Measurements from ENCODE around the gene SPATA9.
"Not testable (repeated sequence)": the region's sequence is repeated elsewhere in the genome, so short reads cannot be mapped to it uniquely, and the experiment has no call there.

The SPATA9 gene

DNA sequence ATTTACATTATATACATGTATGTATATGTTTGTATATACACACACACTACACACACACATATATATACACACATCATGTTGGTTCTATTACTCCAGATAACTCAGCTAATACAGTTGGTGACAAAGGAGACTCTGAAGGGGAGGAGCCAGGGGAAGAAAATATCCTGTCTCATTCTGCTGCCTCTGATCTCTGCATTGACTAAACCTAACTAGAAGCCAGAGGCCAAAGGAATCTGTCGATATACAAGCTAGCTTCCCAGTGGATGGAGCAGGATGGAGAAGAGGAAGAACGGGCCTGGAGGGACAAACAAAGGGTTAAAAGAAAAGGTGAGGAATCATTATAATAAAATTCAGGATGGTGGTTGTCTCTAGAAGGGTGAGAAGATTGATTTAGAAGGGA is 34.6 kb upstream of the SPATA9 start:
- no peak for DNase-seq (ENCODE audit: low read depth)

DNA sequence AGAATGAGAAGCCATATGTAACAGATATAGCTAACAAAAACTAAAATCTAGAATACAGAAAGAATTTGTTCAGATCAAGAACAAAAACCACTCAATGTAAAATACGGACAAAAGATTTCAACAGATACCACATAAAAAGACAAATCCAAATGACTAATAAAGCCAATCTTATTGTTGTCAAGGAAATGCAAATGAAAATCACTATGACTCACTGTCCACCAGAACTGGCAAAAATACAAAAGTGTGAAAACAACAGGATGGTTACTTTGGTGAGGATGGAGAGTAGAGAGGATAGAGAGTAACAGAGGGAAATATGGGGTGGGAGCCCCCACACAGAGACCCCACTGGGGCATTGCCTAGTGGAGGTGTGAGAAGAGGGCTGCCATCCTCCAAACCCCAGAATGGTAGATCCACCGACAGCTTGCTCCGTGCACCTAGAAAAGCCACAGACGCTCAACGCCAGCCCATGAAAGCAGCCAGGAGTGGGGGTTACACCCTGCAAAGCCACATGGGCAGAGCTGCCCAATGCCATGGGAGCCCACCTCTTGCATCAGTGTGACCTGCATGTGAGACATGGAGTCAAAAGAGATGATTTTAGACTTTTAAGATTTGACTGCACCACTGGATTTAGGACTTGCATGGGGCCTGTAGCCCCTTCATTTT is 33.1 kb upstream of the SPATA9 start:
- no peak for DNase-seq (ENCODE audit: low read depth)

DNA sequence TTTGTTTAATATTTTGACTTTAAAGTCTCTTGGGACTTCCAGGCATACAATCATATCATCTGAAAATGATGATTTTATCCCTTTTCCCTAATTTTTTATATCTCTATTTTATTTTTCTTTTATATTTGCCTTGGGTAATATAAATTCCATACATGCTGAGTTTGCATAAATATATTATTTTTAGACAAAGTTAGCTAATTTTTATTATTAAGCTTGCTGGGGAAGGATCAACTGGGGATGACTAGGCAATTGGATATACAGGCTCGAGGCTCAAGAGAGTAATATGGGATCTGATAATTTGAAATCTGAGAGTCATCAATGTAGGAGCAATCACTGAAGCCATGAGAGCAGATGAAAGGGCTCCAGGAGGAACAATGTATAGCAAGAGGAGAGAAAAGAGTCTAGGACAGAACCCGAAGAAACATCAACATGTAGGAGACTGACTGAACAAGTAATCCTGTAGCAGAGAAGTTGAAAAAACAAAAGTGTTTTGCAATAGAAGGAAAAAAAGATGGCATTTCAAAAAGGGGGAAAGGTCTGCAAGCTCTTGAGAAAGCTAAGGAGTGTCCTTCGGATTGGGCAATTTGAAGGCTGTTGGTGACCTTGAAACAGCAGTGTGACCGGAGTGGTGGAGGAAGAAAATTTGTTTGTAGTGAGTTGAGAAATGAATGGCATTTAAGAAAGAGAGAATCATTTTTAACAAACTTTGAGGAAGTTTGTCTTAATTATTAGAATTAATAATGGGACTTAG is 31.3 kb upstream of the SPATA9 start:
- no peak for DNase-seq (ENCODE audit: low read depth)

DNA sequence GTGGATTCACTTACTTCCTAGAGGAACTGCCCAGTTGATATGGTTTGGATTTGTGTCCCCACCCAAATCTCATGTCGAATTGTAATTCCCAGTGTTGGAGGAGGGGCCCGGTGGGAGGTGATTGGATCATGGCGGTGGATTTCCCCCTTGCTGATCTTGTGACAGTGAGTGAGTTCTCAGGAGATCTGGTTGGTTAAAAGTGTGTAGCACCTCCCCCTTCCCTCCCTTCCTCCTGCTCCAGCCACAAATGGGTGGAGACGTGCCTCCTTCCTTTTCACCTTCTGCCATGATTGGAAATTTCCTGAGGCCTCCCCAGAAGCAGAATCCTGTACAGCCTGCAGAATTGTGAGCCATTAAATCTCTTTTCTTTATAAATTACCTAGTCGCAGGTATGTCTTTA is 30.5 kb upstream of the SPATA9 start:
- not testable (repeated sequence) for DNase-seq (ENCODE audit: low read depth)

DNA sequence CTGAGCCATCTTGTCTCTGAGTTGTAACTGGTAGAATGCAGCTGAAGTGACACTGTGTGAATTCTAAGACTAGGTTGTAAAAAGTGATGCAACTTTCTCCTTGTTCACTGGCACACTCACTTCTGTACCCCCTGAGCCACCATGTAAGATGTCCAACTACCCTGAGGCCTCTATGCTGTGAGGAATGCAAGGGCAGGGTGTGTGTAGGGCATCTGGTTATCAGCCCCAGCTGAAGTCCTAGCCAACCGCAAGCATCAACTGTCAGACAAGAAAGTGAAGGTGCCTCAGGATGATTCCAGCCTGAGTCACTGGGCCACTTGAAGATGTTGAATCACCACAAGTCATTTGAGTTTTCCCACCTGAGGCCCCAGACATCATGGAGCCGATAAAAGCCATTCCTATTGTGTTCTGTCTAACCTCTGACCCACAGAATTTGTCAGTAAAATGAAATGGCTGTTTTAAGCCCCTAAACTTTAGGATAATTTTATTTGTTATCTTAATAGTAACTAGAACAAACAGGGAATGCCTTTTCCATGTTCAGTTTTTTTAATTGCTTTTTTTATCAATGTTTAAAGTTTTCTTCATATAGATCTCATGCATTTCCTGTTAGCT is 29.7 kb upstream of the SPATA9 start:
- no peak for DNase-seq (ENCODE audit: low read depth)

DNA sequence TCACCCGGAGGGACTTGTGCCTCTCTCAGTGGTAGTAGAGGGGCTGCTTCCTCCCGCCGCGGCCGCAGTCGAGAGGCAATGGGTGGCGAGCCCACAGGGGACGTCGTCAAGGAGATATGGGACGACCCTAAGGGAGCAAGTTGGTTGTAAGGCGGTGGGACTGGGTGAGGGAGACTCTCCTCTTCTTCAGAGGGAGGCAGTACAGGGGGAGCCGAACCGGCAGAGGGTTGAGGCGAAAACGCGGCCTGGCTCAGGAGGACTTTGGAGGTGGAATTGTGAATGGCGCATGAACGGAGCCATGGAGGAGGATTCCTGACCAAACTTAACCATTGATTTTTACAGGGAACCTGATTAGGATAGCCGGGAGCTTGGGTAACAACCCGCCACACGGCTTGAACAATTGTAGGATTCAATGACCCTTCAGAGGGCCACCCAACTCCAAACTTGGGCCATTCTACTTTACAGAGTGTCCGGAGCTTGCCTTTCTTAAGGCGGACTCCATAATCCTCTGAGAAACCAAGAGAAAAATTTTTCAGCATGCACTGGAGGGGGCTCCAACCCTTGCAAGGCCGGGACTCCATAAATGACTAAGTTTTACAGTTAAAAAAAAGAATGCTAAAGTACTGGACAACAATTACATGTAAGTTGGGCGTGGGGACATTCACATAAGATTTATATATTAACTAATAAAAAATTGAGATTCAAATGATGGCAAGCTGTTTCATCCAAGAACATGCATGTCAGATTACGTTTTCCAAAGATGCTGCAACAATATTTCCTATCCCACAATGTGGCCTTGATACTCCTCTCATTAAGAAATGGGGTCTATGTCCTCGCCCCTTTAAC is 28.9 kb upstream of the SPATA9 start:
- DNase-seq (ENCODE audit: low read depth) = no peak

DNA sequence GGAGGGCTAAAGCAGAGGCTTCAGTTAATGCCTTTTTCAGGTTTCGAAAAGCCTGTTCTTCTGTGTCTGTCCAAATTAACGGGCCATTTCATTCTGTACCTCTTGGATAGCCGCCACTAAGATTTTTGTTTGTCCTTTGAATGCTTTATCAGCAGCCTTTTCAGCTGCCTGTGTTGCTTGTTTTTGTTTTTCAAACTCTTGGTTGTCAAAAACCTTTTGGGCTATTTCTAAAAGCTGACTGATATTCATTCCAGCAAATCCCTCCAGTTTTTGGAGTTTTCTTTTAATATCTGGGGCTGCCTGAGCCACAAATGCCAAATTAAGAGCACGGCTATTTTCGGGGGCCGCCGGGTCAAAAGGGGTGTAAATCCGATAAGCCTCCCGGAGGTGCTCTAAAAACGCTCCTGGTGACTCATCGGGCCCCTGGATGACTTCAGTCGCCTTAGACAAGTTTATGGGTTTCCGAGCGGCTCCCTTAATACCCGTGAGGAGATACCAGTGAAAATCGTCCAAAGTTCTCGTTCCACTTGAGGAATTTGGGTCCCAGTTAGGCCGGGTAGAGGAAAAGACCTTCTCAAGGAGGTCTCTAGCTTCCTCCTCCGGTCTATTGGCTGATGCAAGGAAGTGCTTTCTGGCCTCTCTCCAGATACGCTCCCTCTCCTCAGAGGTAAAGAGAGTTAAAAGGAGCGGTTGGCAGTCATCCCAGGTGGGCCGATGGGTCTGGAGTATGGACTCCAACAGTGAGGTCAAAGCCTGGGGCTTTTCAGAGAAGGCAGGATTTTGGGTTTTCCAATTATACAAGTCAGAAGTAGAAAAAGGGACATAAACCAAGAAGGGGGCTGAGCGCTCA is 28.1 kb upstream of the SPATA9 start:
- not testable (repeated sequence) for DNase-seq (ENCODE audit: low read depth)

DNA sequence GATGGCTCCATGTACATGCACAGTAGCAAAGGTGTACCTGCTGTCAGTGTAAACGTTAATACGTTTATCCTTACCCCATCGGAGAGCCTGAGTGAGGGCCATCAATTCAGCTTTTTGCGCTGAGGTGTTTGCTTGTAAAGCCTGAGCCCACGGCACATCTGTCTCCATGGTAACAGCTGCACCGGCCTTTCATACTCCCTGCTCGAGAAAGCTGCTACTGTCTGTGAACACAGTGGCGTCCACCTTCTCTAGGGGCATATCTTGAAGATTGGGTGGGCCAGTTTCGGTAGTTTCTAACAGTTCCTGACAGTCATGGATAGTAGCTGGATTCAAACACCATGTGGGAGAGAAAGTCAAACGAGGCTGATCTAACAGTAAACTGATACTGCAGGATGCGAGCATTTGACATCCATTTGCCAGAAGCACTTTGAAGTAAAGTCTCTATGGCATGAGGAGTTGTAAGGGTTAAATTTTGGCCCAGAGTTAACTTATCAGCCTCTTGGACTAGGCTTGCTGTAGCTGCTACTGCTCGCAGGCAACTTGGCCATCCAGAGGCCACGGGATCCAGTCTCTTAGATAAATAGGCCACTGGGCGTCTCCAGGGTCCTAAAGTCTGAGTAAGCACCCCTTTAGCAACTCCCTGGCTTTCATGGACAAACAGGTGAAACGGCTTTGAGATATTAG is 27.3 kb upstream of the SPATA9 start:
- no peak for DNase-seq (ENCODE audit: low read depth)

DNA sequence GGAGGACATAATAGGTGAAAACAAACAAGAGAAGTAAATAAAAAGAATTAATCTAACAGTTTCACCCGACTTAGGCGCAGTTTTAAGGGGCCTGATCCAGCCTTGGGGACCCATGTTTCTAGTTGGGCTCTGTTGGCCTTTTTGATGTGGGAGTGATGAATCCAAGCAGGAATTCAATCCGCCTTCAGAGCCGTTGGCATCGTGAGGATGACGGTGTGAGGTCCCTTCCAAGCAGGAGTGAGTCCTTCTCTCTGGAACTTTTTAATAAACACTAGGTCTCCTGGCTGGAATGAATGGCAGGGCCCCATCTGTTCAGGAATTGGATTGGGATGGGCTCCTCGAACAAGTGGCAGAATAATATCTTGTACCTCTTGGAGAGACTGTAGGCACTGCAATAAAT is 26.1 kb upstream of the SPATA9 start:
- no peak for DNase-seq (ENCODE audit: low read depth)

DNA sequence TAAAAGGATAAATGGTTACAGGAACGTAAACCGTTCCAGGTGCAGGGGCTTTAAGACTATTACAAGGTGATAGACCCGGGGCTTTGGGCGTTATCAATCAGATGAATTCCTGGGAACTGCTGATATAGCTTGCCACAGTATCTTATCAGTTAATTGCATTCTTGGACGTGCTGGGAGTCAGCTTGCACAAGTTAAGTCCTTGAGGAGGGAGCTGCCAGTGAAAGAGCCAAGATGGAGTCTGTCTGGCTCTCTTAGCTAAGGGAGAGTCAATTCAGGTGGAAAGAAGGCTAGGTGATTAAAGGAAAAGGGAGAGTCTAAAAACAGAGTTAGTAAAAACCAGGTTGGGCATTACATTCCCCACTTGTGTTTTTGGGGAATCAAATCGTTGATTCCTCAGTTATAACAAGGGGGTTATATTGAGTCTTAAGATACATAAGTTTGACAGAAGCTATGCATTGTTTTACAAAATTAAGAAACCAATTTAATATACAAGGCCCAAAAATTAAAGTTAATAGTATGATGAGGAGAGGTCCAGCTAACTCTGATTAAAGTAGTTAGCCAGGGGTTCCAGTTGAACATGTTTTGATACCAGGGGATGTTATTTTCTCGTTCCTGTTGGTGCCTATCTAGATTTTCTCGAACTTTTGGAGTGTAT is 24.9 kb upstream of the SPATA9 start:
- not testable (repeated sequence) for DNase-seq (ENCODE audit: low read depth)

DNA sequence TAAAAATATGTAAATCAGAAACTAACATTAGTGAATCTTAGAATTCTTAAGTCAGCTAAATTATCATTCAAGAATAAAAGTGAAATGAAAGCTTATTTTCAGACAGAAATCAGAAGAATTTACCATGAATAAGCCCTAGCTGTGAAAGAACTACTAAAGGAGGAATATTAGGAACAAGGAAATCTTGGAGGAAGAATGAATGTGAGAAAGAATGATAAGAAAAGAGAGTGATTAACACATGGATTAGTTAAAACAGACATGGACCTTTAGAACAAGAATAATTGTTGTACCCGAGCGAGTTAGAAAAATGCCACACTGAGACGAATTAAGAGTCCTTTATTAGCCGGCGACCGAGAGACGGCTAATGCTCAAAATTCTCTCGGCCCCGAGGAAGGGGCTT is 24.3 kb upstream of the SPATA9 start:
- no peak for DNase-seq (ENCODE audit: low read depth)

DNA sequence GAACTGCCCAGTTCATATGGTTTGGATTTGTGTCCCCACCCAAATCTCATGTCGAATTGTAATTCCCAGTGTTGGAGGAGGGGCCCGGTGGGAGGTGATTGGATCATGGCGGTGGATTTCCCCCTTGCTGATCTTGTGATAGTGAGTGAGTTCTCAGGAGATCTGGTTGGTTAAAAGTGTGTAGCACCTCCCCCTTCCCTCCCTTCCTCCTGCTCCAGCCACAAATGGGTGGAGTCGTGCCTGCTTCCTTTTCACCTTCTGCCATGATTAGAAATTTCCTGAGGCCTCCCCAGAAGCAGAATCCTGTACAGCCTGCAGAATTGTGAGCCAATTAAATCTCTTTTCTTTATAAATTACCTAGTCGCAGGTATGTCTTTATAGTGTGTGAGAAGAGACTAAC is 23.4 kb upstream of the SPATA9 start:
- DNase-seq (ENCODE audit: low read depth) = not testable (repeated sequence)

DNA sequence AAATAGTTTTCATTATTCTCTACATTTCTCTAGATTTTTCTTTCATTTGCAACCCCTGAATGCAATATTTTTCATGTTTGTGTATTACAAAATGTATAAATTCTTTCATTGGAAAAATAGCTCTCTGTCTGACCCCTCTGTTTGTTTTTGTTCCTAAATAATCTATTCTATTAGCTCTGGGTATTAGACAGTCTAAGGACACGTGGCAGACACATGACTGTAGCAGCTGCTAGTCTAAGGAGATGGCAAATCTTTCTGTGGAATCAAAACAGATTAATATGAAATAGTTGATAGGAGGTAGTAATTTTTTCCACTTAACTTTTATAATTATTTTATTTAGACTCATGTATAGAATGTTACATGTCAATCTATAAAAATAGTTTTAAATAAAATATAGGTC is 21.4 kb upstream of the SPATA9 start:
- no peak for DNase-seq (ENCODE audit: low read depth)

DNA sequence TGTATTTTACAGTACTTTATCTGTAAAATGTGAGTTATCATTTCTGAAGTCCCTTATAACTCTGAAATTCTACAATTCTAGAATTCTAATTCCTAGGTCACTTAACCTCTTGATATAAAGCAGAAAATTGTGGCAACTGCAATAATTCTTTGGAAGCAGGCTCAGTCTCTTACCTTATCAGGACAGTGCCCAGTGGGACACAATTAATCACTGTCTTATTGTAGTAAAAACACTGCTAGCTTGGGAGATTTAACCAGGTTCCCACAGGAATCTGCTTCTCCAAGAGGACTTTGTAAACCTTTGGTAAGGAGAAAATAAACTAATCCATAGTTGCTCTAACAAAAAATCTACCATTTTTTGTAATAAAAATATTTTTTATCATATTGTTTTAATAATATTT is 18.3 kb upstream of the SPATA9 start:
- no peak for DNase-seq (ENCODE audit: low read depth)

DNA sequence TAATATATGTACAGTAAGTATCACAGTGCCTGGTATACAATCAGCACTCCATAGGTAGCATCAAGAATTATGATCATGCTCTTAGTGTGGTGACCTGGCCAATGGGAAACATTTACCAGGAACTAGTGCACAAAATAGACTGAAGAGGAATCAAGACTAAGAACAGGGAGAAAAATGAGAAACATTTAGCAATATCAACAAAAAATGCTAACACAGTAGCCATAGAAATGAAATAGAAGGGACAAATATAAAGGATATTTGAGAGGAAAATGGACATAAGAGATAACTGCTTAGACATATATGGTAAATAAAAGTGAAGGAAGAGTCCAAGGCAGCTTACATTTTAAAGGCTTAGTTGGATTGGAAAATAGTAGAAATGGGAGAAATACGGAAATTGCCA is 16.5 kb upstream of the SPATA9 start:
- DNase-seq (ENCODE audit: low read depth) = no peak

DNA sequence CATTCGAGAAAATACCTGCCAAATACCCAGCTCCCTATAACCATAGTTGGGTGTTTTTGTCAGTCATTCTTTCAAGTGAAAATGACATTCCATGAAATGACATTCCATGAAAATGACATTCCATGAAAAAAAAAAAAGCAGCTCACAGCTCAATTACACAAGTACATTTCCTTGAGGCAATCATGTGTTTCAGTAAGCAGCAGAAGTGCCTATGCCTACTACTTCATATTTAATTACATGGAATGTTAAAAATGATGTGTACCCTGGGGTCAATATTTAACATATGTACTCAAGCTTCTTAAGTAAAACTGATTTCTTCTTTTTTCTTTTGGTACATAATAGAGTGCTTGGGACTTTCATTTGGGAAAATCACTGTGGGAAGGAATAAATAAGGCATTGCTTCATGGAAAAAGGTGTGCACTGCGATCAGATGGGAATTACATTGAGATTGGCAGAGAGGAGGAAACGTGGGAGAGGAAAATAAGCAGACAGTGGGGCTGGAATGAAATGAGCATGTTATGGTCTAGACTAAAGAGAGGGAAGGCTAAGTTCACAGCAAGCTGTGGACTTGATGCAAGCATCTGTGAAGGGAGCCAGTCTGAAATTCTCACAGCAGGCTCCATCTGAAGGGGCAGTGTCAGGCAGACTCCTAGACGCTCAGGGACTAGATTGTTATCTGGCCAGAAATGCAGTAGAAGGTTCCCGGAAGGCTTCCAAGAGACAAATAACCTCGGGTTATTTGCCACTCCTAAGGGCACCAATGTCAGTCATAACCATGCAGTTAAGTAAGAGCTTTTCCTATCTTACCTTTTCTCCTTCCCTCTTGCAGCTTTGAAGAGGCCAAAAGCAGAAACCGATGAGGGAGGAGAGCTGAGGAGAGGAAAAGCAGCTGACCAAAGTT is 15.2 kb upstream of the SPATA9 start:
- no peak for DNase-seq (ENCODE audit: low read depth)

DNA sequence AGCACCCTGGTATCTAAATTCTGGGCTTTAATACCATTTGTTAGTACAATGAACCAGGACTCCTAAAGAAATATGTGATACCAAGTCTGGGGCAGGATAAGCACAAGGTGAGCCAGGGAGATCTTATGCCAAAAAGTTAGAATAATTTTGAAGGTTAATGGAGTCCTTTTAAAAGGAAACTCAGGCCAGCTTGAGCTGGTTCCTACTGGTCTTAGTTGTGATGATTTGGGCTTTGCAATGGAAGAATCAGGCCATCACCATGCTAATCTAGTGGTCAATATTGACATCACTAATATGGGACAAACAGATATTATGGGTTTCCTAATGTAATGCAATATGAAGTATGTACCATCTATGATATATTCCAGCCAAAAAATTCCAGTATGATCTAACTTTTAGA is 7.5 kb upstream of the SPATA9 start:
- DNase-seq (ENCODE audit: low read depth) = no peak

DNA sequence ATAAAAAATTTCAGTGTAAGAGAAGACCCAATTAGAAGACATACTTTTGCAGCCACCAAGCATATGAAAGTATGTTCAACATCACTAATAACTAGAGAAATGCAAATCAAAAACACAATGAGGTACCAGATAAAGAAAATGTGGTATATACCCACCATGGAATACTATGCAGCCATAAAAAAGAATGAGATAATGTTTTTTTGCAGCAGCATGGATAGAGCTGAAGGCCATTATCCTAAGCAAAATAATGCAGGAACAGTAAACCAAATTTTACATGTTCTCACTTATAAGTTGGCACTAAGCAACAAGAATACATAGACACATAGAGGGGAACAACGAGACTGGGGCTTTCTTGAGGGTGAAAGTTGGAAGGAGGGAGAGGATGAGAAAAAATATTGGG is 6.9 kb upstream of the SPATA9 start:
- no peak for DNase-seq (ENCODE audit: low read depth)

DNA sequence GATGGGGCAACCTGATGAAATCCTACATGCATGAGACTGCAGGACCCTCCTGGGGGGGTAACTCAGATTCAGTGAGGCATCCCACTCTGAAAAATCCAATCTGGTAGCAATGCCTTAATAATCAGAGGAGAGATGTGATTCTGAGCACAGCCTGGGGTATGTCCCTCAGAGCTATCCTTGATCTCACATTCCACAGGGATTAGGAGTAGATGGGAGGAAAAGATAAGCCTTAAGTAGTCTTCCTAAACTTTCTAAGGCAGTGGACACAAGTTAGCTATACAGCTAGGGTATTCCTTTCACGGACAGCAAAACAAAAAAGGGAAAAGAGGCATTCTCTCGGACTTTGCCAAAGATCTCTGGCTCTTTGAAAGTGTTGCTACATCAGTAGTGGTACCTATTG is 3.9 kb upstream of the SPATA9 start:
- no peak for DNase-seq (ENCODE audit: low read depth)
